ENCODE results near the gene NSD1. TPM values are rescaled to one million over a fixed set of nuclear protein-coding genes. Genes with fewer than 3 reads are reported as not detected.

NSD1 gene
- total RNA-seq, 2 donors from 2014 or later = 150 to 190 TPM

- DNase-seq = no peak
- Histone ChIP-seq H3K9ac (ENCODE audit: extremely low read depth, low read length, poor library complexity, severe bottlenecking) (no peak overlapping the region), H3K4me3 (ENCODE audit: low read length) (no peak overlapping the region), H3K4me1 (ENCODE audit: control insufficient read depth, insufficient read depth, low read length) (no peaks in the 10 kb centered on the region), H3K9me3 (ENCODE audit: control insufficient read depth, low read length) (no peaks in the 10 kb centered on the region), H3K27ac (ENCODE audit: low read depth, low read length) (no peak overlapping the region), H3K36me3 (ENCODE audit: control insufficient read depth, insufficient read depth, low read length) (peaks cover 93% of the 10 kb centered on the region), H3K27me3 (ENCODE audit: control insufficient read depth, insufficient read depth, low read length, poor library complexity, severe bottlenecking) (no peaks in the 10 kb centered on the region)
- Mint-ChIP-seq H3K36me3 (ENCODE audit: low read depth) (peaks cover 85% of the 10 kb centered on the region), H3K4me1 (peaks cover 4% of the 10 kb centered on the region), H3K4me3 (no peak overlapping the region), H3K9me3 (no peaks in the 10 kb centered on the region), H3K27ac (peak overlapping the region; percentile 49), H3K27me3 (ENCODE audit: insufficient read depth) (no peaks in the 10 kb centered on the region)
- TF ChIP-seq CTCF (conservative IDR thresholded peaks at IDR 0.05) = no peak
- WGBS, 2 experiments (ENCODE audit: insufficient coverage in 1 of 2, insufficient read length in 1 of 2) = 99 to 100% methylated on average over 3 to 4 of the region's 4 CpGs
Measured at GRCh38 chr5:177271113-177271512, 137.5 kb downstream of the NSD1 start.

- peaks cover 90% of the 10 kb centered on the region for H3K36me3 ChIP-seq (ENCODE audit: control insufficient read depth, insufficient read depth, low read length)
- 80 to 97% methylated on average over 4 to 6 of the region's 6 CpGs for WGBS, 2 experiments (ENCODE audit: insufficient coverage in 1 of 2, insufficient read length in 1 of 2)
- Mint-ChIP-seq H3K4me3 (no peak overlapping the region), H3K9me3 (no peaks in the 10 kb centered on the region), H3K36me3 (ENCODE audit: low read depth) (peaks cover 82% of the 10 kb centered on the region), H3K27ac (no peak overlapping the region), H3K4me1 (no peaks in the 10 kb centered on the region), H3K27me3 (ENCODE audit: insufficient read depth) (no peaks in the 10 kb centered on the region)
- TF ChIP-seq CTCF (conservative IDR thresholded peaks at IDR 0.05) = no peak
- H3K4me1 ChIP-seq (ENCODE audit: control insufficient read depth, insufficient read depth, low read length) = no peaks in the 10 kb centered on the region
- H3K4me3 ChIP-seq (ENCODE audit: low read length) = no peak overlapping the region
- H3K9ac ChIP-seq (ENCODE audit: extremely low read depth, low read length, poor library complexity, severe bottlenecking) = no peak overlapping the region
- no peak overlapping the region for H3K27ac ChIP-seq (ENCODE audit: low read depth, low read length)
- no peaks in the 10 kb centered on the region for H3K9me3 ChIP-seq (ENCODE audit: control insufficient read depth, low read length)
- no peak for DNase-seq
- H3K27me3 ChIP-seq (ENCODE audit: control insufficient read depth, insufficient read depth, low read length, poor library complexity, severe bottlenecking) = no peaks in the 10 kb centered on the region
Measured at GRCh38 chr5:177275883-177276282, 142.3 kb downstream of the NSD1 start.

GRCh38 chr5:177276886-177277285 lies 143.3 kb downstream of the NSD1 start:
- TF ChIP-seq CTCF (conservative IDR thresholded peaks at IDR 0.05) = no peak
- 94% methylated on average over 1 of the region's 1 CpG; no CpG with 5 or more reads in 1 of the 2 experiments for WGBS, 2 experiments (ENCODE audit: insufficient coverage in 1 of 2, insufficient read length in 1 of 2)
- Histone ChIP-seq H3K27me3 (ENCODE audit: control insufficient read depth, insufficient read depth, low read length, poor library complexity, severe bottlenecking) (no peaks in the 10 kb centered on the region), H3K27ac (ENCODE audit: low read depth, low read length) (no peak overlapping the region), H3K36me3 (ENCODE audit: control insufficient read depth, insufficient read depth, low read length) (peaks cover 91% of the 10 kb centered on the region), H3K9ac (ENCODE audit: extremely low read depth, low read length, poor library complexity, severe bottlenecking) (no peak overlapping the region), H3K4me1 (ENCODE audit: control insufficient read depth, insufficient read depth, low read length) (no peaks in the 10 kb centered on the region), H3K4me3 (ENCODE audit: low read length) (no peak overlapping the region), H3K9me3 (ENCODE audit: control insufficient read depth, low read length) (no peaks in the 10 kb centered on the region)
- Mint-ChIP-seq H3K27ac (no peak overlapping the region), H3K4me3 (no peak overlapping the region), H3K9me3 (no peaks in the 10 kb centered on the region), H3K4me1 (no peaks in the 10 kb centered on the region), H3K36me3 (ENCODE audit: low read depth) (peaks cover 79% of the 10 kb centered on the region), H3K27me3 (ENCODE audit: insufficient read depth) (no peaks in the 10 kb centered on the region)
- no peak for DNase-seq
